C4-2B (cell line): ENCODE results near the gene MUC15.

ENCODE experiments used
- CTCF ChIP-seq: fragments of 450-650 bp; conservative IDR thresholded peaks from 2 replicates; pipeline ENCODE4 v1.5.1; 2017; ENCODE audit warnings: mild to moderate bottlenecking
- ZFX ChIP-seq: fragments of 450-650 bp; IDR thresholded peaks from 2 replicates; pipeline ENCODE4 v1.6.1; 2017

- TF ChIP-seq CTCF (no peak), ZFX (no peak)
Measured at GRCh38 chr11:26583550-26583949, 11.5 kb upstream of the MUC15 start.
